Epithelial cell of proximal tubule (primary cell): ENCODE data around the gene ARL8A. TPM values are rescaled to one million over a fixed set of nuclear protein-coding genes. Genes with fewer than 3 reads are reported as not detected.
A peak's percentile ranks its signal among the peaks of the same experiment; 100 is the strongest.

ENCODE experiments used
- DNase-seq: peaks from one replicate; pipeline ENCODE4 v3.0.0-alpha.2; 2011; ENCODE audit warnings: low read depth
- H3K4me3 ChIP-seq: 2 replicates; pipeline ENCODE4 v1.5.1; 2011; ENCODE audit warnings: low read depth, mild to moderate bottlenecking, low read length
- CTCF ChIP-seq: conservative IDR thresholded peaks from 2 replicates; pipeline ENCODE4 v1.5.1; 2012; ENCODE audit warnings: low read depth, mild to moderate bottlenecking, low read length
- total RNA-seq: library from RNA; depleted of rRNA; stranded (reverse); fragments of >200 nt; gene quantifications from 2 replicates; pipeline ENCODE4 v1.2.3, GENCODE V29; 2015

The ARL8A gene
- total RNA-seq, 1 donor from 2014 or later: 47.0 TPM

DNA sequence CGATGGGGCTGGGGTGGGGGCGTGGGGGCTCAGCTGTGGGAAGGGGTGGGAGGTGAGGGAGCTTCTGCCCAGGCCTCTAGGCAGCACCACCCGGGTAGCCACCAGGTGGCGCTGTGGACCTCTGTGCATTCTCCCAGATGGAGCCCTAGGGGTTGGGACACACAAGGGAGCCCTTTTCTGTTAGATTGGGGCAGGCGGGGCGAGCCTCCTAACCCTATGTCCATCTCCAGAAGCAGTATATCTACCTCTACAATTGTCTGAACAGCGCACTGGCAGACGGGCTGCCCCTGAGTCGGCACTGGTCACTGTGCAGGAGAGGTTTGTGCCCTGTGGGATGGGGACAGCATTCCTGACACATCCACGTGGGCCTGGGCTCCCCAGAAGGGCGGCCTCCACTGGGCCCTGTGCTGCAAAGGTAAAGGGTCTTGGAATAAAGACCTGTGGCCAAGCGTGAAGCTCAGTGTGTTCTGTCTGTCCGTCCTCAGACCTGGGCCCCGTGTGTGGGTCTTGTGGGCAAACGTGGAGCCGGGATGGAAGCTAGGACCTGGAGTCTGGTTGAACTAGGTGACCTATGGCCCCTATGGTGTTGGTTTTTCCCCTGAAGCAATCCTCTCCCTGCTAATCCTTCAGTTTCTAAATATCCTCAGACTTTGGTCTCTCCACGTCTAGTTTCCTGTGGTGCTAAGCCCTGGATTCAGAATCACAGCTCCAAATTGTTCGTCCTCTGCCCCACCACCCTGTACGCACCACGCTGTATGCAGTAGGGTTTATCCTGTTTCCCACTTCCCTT lies 44.7 kb upstream of the ARL8A start:
- no peak for DNase-seq
- H3K4me3 ChIP-seq: no peak overlapping the region
- peak; percentile 61 for TF ChIP-seq CTCF

DNA sequence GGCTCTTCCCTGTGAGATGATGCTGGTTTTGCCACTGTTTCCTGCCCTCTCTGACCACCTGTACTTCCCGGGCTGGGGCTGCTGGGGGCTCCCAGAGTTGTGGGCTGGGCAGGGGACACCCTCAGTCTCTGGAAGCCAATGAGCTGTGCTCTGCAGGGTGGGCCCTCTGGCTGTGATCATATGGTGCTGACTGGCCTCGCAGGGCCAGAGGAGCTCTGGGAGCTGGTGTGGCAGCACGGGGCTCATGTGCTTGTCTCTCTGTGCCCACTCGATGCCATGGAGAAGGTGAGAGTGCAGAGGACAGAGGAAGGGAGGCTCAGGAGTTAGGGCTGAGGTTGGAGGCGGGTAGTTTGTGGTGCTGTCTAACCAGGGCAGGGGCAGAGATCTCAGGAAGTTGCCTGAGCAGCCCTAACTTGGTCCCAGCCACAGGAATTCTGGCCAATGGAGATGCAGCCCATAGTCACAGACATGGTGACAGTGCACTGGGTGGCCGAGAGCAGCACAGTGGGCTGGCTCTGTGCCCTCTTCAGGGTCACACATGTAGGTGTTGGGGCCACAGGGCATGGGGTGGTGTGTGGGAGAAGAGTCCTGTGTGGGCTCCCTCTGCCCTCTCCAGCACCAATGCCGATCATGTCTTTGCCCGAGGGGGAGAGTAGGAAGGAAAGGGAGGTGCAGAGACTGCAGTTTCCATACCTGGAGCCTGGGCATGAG lies 43.3 kb upstream of the ARL8A start:
- TF ChIP-seq CTCF: no peak
- no peak overlapping the region for H3K4me3 ChIP-seq
- no peak for DNase-seq

GRCh38 chr1:202187041-202187671 lies 42.6 kb upstream of the ARL8A start:
- DNase-seq: no peak
- no peak overlapping the region for H3K4me3 ChIP-seq
- no peak for TF ChIP-seq CTCF

DNA sequence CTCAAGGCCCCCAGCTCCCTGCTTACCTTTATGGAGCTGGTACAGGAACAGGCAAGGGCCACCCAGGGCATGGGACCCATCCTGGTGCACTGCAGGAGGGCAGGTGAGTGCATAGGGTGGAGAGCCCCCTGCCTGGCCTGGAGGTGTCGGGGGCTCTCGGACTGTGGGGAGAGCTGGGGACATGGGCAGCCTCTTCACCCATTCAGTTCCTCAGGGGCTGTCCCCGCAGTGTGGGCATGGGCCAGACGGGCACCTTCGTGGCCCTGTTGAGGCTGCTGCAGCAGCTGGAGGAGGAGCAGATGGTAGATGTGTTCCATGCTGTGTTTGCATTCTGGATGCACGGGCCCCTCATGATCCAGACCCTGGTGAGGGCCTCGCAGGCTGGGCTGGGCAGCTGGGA lies 41.8 kb upstream of the ARL8A start:
- no peak for TF ChIP-seq CTCF
- H3K4me3 ChIP-seq: no peak overlapping the region
- DNase-seq: no peak

GRCh38 chr1:202184750-202185460 lies 40.4 kb upstream of the ARL8A start:
- peak; percentile 87 for TF ChIP-seq CTCF
- no peak for DNase-seq

GRCh38 chr1:202182040-202182877 lies 37.7 kb upstream of the ARL8A start:
- no peak for TF ChIP-seq CTCF
- H3K4me3 ChIP-seq: no peak overlapping the region
- no peak for DNase-seq

More at GRCh38 chr1:202184750-202185460, 40.4 kb upstream of the ARL8A start:
- H3K4me3 ChIP-seq: no peak overlapping the region
